NCI-H345 (cell line): ENCODE data around the gene SERPINA3.

ENCODE experiments used
- DNase-seq: peaks from one replicate; lab custom pipeline; 2025; lab: John Stamatoyannopoulos, UW

The SERPINA3 gene

DNA sequence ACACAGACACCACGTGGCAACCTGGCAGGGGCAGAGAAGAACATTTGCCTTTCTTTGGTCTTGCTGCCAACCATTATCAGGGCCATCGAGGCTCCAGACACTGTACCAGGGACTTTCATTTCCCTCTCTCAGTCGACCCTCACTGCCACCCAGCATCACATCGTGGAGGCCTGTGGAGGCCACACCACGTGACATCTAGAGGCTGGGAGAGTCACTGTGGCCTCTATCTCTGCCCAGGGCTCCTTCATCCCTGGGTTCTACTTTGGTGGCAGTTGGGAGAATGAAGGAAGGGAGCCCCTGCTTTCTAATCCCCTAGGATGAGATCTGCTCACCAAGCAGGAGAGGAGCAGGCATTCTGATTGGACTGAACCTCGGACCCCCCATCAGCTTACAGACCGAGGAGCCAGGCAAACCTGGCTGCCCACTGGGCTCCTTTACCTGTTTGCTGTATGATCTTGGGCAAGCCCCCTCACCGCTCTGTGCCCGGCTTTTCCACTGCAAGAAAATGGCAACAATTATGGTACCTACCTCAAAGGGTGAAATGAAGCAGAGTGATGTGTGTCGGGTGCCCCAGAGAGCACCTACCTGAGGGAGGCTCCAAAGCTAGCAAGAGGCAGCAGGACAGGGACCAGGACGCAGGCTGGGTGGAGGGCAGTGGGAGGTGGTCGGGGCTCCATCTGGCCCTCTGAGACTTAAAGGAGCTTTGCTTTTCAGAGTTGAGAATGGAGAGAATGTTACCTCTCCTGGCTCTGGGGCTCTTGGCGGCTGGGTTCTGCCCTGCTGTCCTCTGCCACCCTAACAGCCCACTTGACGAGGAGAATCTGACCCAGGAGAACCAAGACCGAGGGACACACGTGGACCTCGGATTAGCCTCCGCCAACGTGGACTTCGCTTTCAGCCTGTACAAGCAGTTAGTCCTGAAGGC, 1.8 kb downstream of the SERPINA3 start:
- DNase-seq: no peak

DNA sequence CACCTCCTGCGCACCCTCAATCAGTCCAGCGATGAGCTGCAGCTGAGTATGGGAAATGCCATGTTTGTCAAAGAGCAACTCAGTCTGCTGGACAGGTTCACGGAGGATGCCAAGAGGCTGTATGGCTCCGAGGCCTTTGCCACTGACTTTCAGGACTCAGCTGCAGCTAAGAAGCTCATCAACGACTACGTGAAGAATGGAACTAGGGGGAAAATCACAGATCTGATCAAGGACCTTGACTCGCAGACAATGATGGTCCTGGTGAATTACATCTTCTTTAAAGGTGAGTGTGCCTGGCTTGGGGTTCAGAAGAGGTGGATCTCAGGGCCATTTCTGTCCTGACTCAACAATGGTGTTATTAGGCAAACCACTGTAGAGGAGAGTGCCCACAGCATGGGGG, 2.6 kb downstream of the SERPINA3 start:
- no peak for DNase-seq

- no peak for DNase-seq
These were observed 3.1 kb downstream of the SERPINA3 start for GRCh38 chr14:94615254-94615653.

DNA sequence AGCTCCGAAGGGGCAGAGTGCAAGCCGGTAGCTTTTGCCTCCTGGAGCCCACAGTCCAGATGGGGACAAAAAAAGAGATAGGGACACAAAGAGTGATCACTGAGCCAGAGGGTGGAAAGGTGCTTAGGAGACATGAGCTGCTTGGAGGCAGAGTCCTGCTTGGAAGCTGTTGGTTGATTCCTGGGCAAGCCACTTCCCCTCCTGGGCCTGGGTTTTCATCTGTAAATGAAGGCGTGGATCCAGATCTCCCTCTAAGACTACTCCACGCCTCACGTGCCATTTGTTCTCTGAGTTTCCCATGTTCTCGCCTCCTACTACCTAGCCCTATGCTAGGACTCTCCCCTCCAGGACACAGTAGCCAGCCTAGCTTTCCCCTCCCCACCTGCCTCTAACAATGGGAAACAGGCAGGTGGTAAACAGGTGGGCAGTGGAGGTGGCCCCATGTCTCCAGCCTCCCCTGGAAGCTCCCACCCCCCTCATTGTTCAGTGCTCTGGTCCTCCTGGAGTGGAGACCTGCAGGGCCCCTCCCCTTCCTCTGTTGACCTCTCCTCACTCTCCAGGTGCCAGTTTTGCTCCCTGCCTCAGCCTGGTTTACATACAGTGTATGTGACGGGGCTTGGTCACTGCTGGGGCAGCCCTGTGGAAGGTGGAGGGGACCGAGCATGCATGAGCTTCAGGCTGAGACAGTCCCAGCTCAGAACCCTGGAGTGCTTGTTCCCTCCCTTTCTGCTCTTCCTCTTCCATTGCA, 3.8 kb downstream of the SERPINA3 start:
- no peak for DNase-seq

- no peak for DNase-seq
These were observed 5.3 kb downstream of the SERPINA3 start for GRCh38 chr14:94617366-94617941.

DNA sequence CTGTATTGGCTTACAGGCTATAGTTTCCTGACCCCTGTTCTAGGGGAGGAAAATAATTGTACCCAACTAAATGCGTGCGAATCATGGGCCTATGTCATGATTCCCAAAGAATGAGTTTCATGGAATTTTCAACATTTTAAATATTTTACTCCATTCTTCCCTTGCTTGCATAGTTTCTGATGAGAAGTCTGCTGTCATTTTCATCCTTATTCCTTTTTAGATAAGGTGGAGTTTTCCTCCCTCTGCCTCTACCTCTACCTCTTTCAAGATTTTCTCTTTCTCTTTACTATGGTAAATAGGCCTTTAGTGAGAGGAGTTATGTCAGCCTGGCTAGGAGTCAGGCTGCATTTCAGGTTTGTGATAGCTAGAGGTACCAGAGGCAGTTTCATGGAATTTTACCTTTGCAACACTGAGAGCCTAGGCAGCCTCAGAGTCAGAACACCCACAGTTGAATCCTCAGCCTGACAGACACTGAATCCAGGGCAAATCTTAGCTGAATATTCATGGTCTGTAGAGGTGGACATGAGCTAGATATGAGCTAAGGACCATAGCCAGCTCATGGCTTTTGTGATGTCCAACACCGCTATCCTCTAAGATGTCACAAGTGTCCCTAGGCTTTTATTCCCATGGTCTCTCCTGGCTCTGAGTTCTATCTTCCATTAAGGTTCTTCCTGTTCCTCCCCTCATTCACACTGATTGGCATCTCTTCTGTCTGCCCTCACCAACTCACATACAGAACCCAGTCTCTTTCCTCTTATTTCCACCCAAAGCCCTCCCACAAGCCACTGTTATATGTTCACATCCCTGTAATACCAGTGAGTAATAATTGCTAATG, 6.0 kb downstream of the SERPINA3 start:
- no peak for DNase-seq

GRCh38 chr14:94619297-94619696, 7.1 kb downstream of the SERPINA3 start:
- DNase-seq: no peak

DNA sequence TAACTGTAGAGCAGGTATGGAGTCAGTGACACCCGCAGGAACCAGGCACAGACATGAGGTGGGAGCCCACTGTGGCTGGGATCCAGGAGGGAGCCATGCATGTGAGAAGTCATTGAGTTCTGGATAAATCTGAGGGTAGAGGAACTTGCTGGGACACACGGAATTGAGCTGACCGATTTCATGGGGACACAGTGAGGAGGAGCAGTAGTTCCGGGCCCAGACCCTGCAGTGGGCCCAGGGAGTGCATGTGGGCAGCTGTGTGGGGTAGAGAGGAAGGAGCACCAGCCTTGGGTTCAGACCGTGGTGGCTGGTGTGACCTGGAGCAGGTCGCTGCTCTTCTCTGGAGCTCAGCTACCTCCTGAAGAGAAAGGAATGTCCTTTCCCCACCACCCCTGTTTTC, 8.4 kb downstream of the SERPINA3 start:
- no peak for DNase-seq

GRCh38 chr14:94621358-94622134, 9.4 kb downstream of the SERPINA3 start:
- no peak for DNase-seq

GRCh38 chr14:94622653-94623421, 10.6 kb downstream of the SERPINA3 start:
- DNase-seq: no peak

- no peak for DNase-seq
These were observed 11.2 kb downstream of the SERPINA3 start for GRCh38 chr14:94623422-94623809.

GRCh38 chr14:94623856-94624499, 11.8 kb downstream of the SERPINA3 start:
- no peak for DNase-seq

DNA sequence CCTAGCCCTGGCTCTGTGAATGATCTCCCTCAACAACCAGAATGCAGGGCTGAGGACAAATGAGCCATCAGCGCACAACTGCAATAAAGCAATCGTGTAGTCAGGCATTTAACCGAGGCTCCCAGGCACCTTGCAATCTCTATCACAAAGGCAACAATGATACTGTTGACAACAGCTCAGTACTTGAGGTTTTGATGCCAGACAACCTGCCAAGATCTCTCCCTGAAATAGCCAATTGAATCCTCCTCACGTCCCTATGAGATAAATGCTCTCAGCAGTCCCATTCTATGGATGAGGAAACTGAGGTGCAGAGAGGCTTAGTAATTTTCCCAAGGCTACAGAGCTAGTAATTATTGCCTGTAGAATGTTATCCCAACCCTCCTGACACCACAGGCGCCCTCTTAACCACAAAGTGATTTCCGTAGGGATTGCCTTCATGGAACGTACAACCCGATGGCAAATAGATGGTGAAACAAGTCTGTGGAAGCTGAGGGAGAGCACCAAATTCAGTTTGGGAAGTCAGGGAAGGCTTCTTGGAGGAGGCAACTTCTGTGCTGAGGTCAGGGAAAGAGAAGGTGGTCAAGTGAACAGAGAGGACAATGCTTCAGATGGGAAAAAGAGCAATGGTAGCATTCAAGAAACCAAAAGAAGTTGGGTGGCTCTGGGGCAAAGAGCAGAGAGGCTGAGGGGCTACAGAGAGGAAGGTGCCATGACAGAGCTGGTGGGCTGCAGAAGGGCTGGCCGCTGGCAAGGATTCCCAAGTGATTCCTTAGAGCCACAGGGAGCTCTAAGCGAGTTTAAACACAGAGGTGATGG, 12.6 kb downstream of the SERPINA3 start:
- DNase-seq: no peak

DNA sequence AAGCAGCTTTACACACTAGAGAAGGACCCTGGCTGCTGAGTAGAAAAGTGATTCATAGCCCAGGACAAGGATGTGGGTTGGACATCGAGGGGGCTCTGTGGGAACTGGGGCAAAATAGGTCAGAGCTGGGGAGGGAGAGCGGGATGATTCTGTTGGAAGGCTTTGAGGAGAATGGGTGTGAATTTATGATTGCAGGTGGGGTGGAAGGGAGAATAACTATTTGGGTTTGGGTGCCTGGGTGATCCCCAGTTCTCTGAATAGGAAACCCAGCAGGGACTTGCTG, 13.1 kb downstream of the SERPINA3 start:
- no peak for DNase-seq

DNA sequence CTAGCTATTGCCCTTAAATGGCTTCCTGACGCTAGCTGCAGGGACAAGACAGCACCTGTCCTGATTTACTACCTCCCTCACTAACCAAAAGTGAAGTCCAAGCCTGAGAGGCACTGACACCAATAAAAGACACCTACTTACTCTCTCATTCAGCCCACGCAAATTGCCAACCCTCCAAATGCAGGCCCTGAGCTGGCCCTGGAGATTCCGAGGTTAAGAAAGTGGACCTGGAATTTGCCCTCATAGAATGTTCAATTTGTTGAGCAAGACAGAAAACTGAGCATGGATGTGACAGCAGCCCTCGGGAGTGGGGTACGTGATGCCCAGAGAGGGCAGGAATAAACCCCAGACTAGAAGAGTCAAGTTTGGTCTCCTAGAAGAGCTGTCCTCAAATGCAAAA, 16.4 kb downstream of the SERPINA3 start:
- DNase-seq: no peak

DNA sequence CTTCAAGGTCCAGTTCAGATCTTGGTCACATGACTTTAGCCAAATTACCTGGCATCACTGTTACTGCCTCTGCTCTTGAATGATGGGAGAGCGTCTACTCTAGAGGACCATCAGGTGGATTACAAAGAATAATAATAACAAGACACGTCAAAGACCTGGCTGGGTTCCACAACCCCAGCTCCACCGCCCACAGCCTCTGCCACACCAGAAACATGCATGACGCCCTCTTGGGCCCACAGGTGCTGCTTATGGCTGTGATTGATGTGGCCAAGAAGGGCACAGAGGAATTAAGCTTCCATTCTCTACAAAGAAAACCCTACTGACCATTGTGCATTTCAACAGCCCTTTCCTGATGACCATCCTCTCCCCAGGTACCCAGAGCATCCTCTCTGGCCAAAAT, 18.2 kb downstream of the SERPINA3 start:
- DNase-seq: no peak

GRCh38 chr14:94631050-94631449, 18.9 kb downstream of the SERPINA3 start:
- no peak for DNase-seq

- no peak for DNase-seq
These were observed 19.5 kb downstream of the SERPINA3 start for GRCh38 chr14:94631536-94632304.

DNA sequence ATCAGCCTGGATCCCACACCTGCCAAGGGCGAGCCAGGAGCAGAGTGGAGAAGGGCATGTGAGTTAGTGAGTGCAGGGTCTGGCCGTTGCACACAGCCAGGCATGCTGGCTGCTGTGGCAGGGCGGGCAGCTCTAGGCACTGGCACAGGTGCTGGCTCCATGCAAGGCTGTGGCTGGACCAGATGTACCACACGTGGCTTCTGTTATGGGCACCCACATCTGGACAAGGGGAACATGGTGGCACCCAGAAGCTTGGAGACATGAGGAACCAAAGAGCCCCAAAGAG, 20.1 kb downstream of the SERPINA3 start:
- DNase-seq: no peak
